K562 (cell line): ENCODE results near the gene SERPIND1. TPM values are rescaled to one million over a fixed set of nuclear protein-coding genes. Genes with fewer than 3 reads are reported as not detected.

Experiments
- BRD9 ChIP-seq: fragments of 450-650 bp; IDR thresholded peaks from 2 replicates; pipeline ENCODE4 v1.6.1; 2018; ENCODE audit warnings: low read depth; ENCODE audit not compliant: partially characterized antibody
- CBX1 ChIP-seq: sonication (generic); IDR thresholded peaks from 2 replicates; pipeline ENCODE4 v1.6.1; 2016; ENCODE audit warnings: antibody characterized with exemption, low read depth, mild to moderate bottlenecking
- CC2D1A ChIP-seq: fragments of 450-650 bp; IDR thresholded peaks from 2 replicates; pipeline ENCODE4 v1.6.1; 2017; ENCODE audit warnings: mild to moderate bottlenecking
- CSDE1 ChIP-seq, 2 experiments: fragments of 450-650 bp; IDR thresholded peaks; 2 replicates each; pipeline ENCODE4 v1.6.1; 2016; ENCODE audit warnings: mild to moderate bottlenecking in 1 of 2
- DNMT1 ChIP-seq: fragments of 450-650 bp; IDR thresholded peaks from 2 replicates; pipeline ENCODE4 v1.6.1; 2016; ENCODE audit warnings: antibody characterized with exemption, mild to moderate bottlenecking
- ELF1 ChIP-seq: fragments of 200-800 bp; sonication (Bioruptor generic); IDR thresholded peaks from 2 replicates; pipeline ENCODE4 v1.6.1; 2016; ENCODE audit warnings: missing genetic modification characterization, missing compliant biosample characterization
- ELF4 ChIP-seq: fragments of 450-650 bp; formaldehyde crosslinking; IDR thresholded peaks from 2 replicates; pipeline ENCODE4 v1.4.0; 2022; ENCODE audit warnings: missing genetic modification characterization
- FOXK2 ChIP-seq, 2 experiments: fragments of 450-650 bp; IDR thresholded peaks in 1 of 2; conservative IDR thresholded peaks in 1 of 2; 2 replicates each; pipeline ENCODE4 v1.6.1; 2016; ENCODE audit warnings: low read depth in 2 of 2, mild to moderate bottlenecking in 1 of 2
- HES1 ChIP-seq: fragments of 450-650 bp; IDR thresholded peaks from 2 replicates; pipeline ENCODE4 v1.6.1; 2016; ENCODE audit warnings: low read depth, mild to moderate bottlenecking, moderate library complexity
- MIER1 ChIP-seq: fragments of 450-650 bp; IDR thresholded peaks from 2 replicates; pipeline ENCODE4 v1.6.1; 2016; ENCODE audit warnings: antibody characterized with exemption, mild to moderate bottlenecking, low read depth
- MTA1 ChIP-seq: fragments of 450-650 bp; IDR thresholded peaks from 2 replicates; pipeline ENCODE4 v1.6.1; 2017; ENCODE audit warnings: borderline replicate concordance
- MTA2 ChIP-seq: fragments of 450-650 bp; IDR thresholded peaks from 2 replicates; pipeline ENCODE4 v1.6.1; 2016; ENCODE audit warnings: low read depth
- NEUROD1 ChIP-seq: fragments of 150-350 bp; IDR thresholded peaks from 2 replicates; pipeline ENCODE4 v1.6.1; 2014; ENCODE audit warnings: borderline replicate concordance, low read length, low read depth; ENCODE audit not compliant: partially characterized antibody
- PHB2 ChIP-seq: fragments of 450-650 bp; IDR thresholded peaks from 2 replicates; pipeline ENCODE4 v1.6.1; 2017; ENCODE audit warnings: low read depth
- POLR2A ChIP-seq: fragments of 450-650 bp; conservative IDR thresholded peaks from 2 replicates; pipeline ENCODE4 v1.6.1; 2016
- SAFB ChIP-seq: fragments of 200-400 bp; formaldehyde crosslinking; IDR thresholded peaks from 2 replicates; pipeline ENCODE4 v1.6.1; 2017; ENCODE audit warnings: low read depth, low read length, borderline replicate concordance
- SMARCA5 ChIP-seq: fragments of 450-650 bp; IDR thresholded peaks from 2 replicates; pipeline ENCODE4 v1.6.1; 2016
- SMARCE1 ChIP-seq: fragments of 450-650 bp; IDR thresholded peaks from 2 replicates; pipeline ENCODE4 v1.7.1; 2016; ENCODE audit warnings: mild to moderate bottlenecking
- TAF7 ChIP-seq: fragments of 450-650 bp; IDR thresholded peaks from 2 replicates; pipeline ENCODE4 v1.6.1; 2016; ENCODE audit warnings: missing genetic modification characterization, missing compliant biosample characterization
- TBP ChIP-seq: optimal IDR thresholded peaks from 2 replicates; pipeline ENCODE3; 2011; ENCODE audit warnings: low read depth, low read length, improper control_type of control experiment
- TFAM ChIP-seq: fragments of 250-450 bp; sonication (Bioruptor Pico); conservative IDR thresholded peaks from 2 replicates; pipeline ENCODE4 v1.5.0; 2021; ENCODE audit warnings: mild to moderate bottlenecking, moderate library complexity
- TGIF2 ChIP-seq: sonication (generic); formaldehyde crosslinking; IDR thresholded peaks from 2 replicates; pipeline ENCODE4 v1.8.1; 2022; ENCODE audit warnings: mild to moderate bottlenecking, missing genetic modification reagents, moderate library complexity
- THRB ChIP-seq: fragments of 450-650 bp; formaldehyde crosslinking; conservative IDR thresholded peaks from 2 replicates; pipeline ENCODE4 v1.4.0; 2022; ENCODE audit warnings: mild to moderate bottlenecking, missing genetic modification characterization
- ZNF354B ChIP-seq: fragments of 250-450 bp; sonication (Bioruptor Pico); IDR thresholded peaks from 2 replicates; pipeline ENCODE4 v1.4.0; 2020
- ZNF639 ChIP-seq, 2 experiments: fragments of 200-800 bp in 1 of 2; sonication (Bioruptor generic) in 1 of 2; sonication (generic) in 1 of 2; formaldehyde crosslinking in 1 of 2; IDR thresholded peaks in 1 of 2; conservative IDR thresholded peaks in 1 of 2; 2 replicates each; pipeline versions ENCODE4 v1.5.0 to v1.6.1; 2016 to 2020; ENCODE audit warnings: missing compliant biosample characterization in 1 of 2, missing genetic modification characterization in 1 of 2, missing genetic modification reagents in 1 of 2
- polyA plus RNA-seq, 8 experiments: library from polyadenylated mRNA; depleted of rRNA in 4 of 8; stranded (reverse) in 5 of 8; unstranded in 3 of 8; fragments of >200 nt; fragmentation: Nextera tagmentation in 2 of 8; fragmentation: Illumina TruSeq in 1 of 8; extraction: Ambion mirVana in 2 of 8; extraction: Trizol in 1 of 8; gene quantifications; 2 replicates each; pipeline versions ENCODE4 v1.2.1 to v1.2.3, GENCODE V29; 2011 to 2014; ENCODE audit warnings: inconsistent platforms in 1 of 8, missing spikeins in 1 of 8
- total RNA-seq, 7 experiments: library from RNA; depleted of rRNA in 6 of 7; stranded (reverse); fragments of >200 nt in 6 of 7; fragmentation: Illumina TruSeq in 2 of 7; extraction: Trizol in 2 of 7; gene quantifications; 2 replicates each; pipeline versions ENCODE4 v1.2.1 to v1.2.3, GENCODE V29; 2011 to 2021; ENCODE audit warnings: low replicate concordance in 1 of 7
- TF ChIP-seq, protein P1 (sequence below): fragments of 450-650 bp; formaldehyde crosslinking; IDR thresholded peaks from 2 replicates; pipeline ENCODE4 v1.4.0; 2022; ENCODE audit warnings: missing genetic modification characterization

Gene SERPIND1
- total and polyA plus RNA-seq, 9 of the 15 experiments (the other 6 are each of a cell fraction or from before 2014, with no cell fraction given), result 0.04 to 0.11 (median 0.09) TPM; not detected in 6

DNA sequence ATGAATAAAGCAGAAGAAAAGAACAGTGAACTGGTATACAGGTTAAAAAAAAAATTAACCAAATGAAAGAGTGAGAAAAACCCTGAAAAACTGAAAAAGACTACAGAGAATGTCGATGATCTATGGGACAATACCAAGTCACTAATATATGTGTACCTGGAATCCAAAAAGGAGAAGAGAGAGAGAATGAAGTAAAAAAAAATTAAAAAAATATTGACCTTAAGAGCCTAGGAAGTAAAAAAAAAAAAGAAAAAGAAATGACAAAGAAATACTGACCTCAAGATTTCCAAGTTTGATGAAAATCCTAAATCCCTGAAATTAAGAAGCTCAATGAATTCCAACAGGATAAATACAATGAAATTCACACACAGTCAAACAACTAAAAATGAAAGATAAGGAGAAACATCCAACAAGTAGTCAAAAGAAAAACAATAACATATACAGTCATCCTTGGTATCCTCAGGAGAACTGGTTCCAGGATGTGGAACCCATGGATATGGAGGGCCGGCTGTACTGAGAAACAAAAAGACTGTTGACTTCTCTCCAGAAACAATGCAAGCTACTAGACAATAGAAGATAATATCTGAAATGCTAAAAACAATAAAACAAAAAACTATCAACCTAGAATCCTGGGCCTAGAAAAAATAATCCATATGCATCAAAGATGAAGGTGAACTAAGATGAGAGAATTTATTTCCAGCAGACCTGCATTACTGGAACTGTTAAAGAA, 33.5 kb upstream of the SERPIND1 start (continued):
- TF ChIP-seq HES1 (0 out of 2 replicates have a peak, but pooled peaks have one; percentile 24), ELF4 (CRISPR knock-in tag) (0 out of 2 replicates have a peak, but pooled peaks have one; percentile 43), MTA1 (0 out of 2 replicates have a peak, but pooled peaks have one; percentile 20), ELF1 (tag) (peak; percentile 54; the same call in 1 of the 2 replicates), DNMT1 (peak; percentile 97; the same call in 1 of the 2 replicates), CSDE1 (IDR thresholded peaks at IDR 0.05) (peak in 1 of 2 experiments; percentile 82; a peak in 1 of 4 replicates), TFAM (CRISPR knock-in tag) (no peak), MTA2 (no peak), POLR2A (no peak), BRD9 (peak; percentile 63), TGIF2 (CRISPR knock-in tag) (no peak), ZNF639 (CRISPR knock-in tag; conservative IDR thresholded peaks at IDR 0.05 in 1 of 2, IDR thresholded peaks at IDR 0.05 in 1 of 2) (peak in 1 of 2 experiments; percentile 56; a peak in 1 of 4 replicates), CBX1 (peak; percentile 95; the same call in 1 of the 2 replicates), ZNF354B (CRISPR knock-in tag) (peak; percentile 9; the same call in 1 of the 2 replicates), FOXK2 (conservative IDR thresholded peaks at IDR 0.05 in 1 of 2, IDR thresholded peaks at IDR 0.05 in 1 of 2; ENCODE audit: low read depth in 2 of 2) (peak; percentile 37 to 62; a peak in 2 of 4 replicates), MIER1 (peak; percentile 60; the same call in 1 of the 2 replicates), CC2D1A (peak; percentile 13; the same call in 1 of the 2 replicates), SMARCA5 (peak; percentile 47; the same call in 1 of the 2 replicates), NEUROD1 (no peak), SAFB (0 out of 2 replicates have a peak, but pooled peaks have one; percentile 16), TBP (no peak), PHB2 (peak; percentile 67), THRB (peak; percentile 75; the same call in 1 of the 2 replicates), TAF7 (tag) (no peak), SMARCE1 (no peak; the same call in 1 of the 2 replicates)
- TF ChIP-seq, protein P1, sequence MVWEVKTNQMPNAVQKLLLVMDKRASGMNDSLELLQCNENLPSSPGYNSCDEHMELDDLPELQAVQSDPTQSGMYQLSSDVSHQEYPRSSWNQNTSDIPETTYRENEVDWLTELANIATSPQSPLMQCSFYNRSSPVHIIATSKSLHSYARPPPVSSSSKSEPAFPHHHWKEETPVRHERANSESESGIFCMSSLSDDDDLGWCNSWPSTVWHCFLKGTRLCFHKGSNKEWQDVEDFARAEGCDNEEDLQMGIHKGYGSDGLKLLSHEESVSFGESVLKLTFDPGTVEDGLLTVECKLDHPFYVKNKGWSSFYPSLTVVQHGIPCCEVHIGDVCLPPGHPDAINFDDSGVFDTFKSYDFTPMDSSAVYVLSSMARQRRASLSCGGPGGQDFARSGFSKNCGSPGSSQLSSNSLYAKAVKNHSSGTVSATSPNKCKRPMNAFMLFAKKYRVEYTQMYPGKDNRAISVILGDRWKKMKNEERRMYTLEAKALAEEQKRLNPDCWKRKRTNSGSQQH (CRISPR knock-in tag), result peak; percentile 34; the same call in 1 of the 2 replicates
